GM21619 (cell line): ENCODE data around the gene NOA1.
"Not testable (repeated sequence)": the region's sequence is repeated elsewhere in the genome, so short reads cannot be mapped to it uniquely, and the experiment has no call there.

Experiments
- ATAC-seq: cut with Tn5 transposase; IDR thresholded peaks from one replicate; pipeline ENCODE4 v1.9.1; 2021; ENCODE audit not compliant: unreplicated experiment

Gene NOA1

DNA sequence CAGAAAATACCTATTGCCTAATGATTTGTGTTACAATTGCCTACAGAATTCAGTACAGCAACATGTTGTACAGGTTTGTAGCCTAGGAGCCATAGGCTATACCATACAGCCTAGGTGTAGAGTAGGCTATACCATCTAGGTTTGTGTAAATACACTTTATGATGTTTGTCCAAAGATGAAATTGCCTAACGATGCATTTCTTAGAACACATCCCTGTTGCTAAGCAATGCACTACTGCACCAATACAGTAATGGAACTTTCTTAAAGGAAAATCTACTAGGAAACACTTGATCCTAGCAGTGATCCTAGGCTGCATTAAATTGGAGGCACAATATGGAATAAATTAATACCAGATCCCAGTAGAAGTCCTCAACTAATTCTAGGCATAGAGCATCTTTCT, 18.3 kb downstream of the NOA1 start:
- no peak for ATAC-seq

DNA sequence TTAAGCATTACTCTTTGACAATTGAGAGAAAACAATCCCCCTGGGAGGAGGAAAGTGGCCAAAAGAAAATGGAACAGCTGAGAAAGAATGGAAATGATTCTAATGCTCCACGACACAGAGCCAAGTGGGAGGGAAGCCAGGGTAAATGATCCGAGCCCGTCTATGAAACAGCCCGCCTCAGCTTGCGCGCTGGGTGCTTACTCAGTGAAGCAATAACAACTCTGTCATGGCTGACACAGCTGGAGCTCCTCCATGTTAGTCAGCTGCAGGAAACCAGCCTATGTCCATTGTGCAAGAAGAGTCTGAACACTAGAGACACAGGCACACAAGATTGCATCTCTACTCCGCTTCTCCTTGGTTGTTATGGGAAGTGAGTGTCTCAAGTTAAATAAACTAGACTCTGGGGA, 19.3 kb downstream of the NOA1 start:
- no peak for ATAC-seq

- no peak for ATAC-seq
These were observed 23.5 kb downstream of the NOA1 start for GRCh38 chr4:56953680-56954520.

- ATAC-seq = no peak
These were observed 36.0 kb downstream of the NOA1 start for GRCh38 chr4:56941403-56941802.

DNA sequence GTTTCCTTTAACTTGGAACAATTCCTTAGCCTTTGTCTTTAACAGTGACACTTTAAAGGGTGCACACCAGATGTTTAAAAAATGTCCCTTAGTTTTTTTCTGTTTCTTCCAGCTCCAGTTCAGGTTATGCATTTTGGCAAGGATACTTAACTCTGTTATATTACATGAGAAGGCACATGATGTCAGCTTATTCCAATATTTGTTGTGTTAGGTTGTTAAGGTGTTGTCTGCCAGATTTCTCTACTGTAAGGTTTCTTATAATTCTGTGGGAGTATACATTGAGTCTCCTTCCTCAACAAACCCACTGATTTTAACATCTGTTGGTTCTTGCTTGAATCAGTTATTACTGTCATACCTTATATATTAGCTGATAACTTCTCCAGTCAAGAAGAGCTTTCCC, 36.4 kb downstream of the NOA1 start:
- no peak for ATAC-seq

- ATAC-seq = no peak
These were observed 37.0 kb downstream of the NOA1 start for GRCh38 chr4:56940403-56940802.

- not testable (repeated sequence) for ATAC-seq
These were observed 37.6 kb downstream of the NOA1 start for GRCh38 chr4:56939826-56940225.

DNA sequence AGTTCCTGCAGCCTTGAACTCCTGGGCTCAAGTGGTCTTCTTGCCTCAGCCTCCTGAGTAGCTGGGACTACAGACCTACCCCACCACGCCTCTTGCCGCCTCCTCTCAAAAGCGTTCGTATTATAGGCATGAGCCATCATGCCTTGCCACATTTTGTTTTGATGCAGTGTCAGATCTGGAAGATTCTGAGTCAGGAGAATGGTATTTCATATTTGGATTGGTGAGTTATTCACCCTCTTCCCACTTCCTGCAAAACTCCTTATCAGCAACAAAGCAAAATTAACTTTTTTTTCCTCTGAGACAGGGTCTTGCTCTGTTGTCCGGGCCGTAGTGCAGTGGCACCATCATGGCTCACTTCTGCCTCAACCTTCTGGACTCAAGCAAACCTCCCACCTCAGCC, 40.1 kb downstream of the NOA1 start:
- ATAC-seq = no peak

DNA sequence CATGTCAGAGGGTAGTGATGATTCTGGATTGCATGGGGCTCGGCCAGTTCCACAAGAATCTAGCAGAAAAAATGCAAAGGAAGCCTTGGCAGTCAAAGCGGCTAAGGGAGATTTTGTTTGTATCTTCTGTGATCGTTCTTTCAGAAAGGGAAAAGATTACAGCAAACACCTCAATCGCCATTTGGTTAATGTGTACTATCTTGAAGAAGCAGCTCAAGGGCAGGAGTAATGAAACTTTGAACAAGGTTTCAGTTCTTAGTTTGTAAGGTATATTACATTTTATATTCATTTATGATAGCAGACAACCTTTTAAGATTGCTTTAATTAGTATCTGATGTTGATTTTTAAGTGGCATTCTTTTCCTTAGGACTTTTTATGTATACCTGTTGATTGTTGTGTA, 45.5 kb downstream of the NOA1 start:
- ATAC-seq = no peak

GRCh38 chr4:56930638-56931037, 46.8 kb downstream of the NOA1 start:
- no peak for ATAC-seq

- ATAC-seq = no peak
These were observed 50.2 kb downstream of the NOA1 start for GRCh38 chr4:56927196-56927595.

GRCh38 chr4:56914977-56915376, 62.4 kb downstream of the NOA1 start:
- not testable (repeated sequence) for ATAC-seq

DNA sequence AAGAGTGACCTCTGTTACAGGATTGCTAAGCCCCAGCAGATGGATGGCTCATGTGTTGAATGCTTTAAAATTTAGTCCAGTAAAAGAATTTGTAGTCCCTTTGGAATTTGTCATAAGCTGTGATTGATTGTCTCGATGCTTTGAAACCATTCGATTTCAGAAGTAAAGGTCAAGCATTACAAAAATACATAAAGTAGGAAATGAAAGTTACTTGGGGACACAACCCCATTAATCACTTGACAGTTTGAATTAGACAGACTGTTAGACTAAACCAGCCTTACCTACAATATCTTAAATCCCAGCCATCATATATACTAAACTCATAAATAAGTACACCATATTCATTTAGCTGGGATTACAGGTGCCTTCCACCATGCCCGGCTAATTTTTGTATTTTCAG, 63.1 kb downstream of the NOA1 start:
- no peak for ATAC-seq
